Breast epithelium (tissue), 3 donors: ENCODE measurements around the gene RHBDF2.

ENCODE experiments used
- POLR2A ChIP-seq: fragments of 450-650 bp; IDR thresholded peaks from one replicate; pipeline ENCODE4 v1.6.1; 2016; ENCODE audit warnings: antibody characterized with exemption, mild to moderate bottlenecking, moderate library complexity
- POLR2AphosphoS5 ChIP-seq, 3 donors: sonication (generic); formaldehyde crosslinking; IDR thresholded peaks; one replicate each; pipeline ENCODE4 v1.6.1; 2017; ENCODE audit warnings: antibody characterized with exemption in 3 of 3
- TF ChIP-seq, protein P1 (sequence below), 3 donors: fragments of 450-650 bp; IDR thresholded peaks; one replicate each; pipeline ENCODE4 v1.5.1; 2016 to 2017; ENCODE audit warnings: antibody characterized with exemption in 3 of 3, mild to moderate bottlenecking in 3 of 3, moderate library complexity in 3 of 3

DNA sequence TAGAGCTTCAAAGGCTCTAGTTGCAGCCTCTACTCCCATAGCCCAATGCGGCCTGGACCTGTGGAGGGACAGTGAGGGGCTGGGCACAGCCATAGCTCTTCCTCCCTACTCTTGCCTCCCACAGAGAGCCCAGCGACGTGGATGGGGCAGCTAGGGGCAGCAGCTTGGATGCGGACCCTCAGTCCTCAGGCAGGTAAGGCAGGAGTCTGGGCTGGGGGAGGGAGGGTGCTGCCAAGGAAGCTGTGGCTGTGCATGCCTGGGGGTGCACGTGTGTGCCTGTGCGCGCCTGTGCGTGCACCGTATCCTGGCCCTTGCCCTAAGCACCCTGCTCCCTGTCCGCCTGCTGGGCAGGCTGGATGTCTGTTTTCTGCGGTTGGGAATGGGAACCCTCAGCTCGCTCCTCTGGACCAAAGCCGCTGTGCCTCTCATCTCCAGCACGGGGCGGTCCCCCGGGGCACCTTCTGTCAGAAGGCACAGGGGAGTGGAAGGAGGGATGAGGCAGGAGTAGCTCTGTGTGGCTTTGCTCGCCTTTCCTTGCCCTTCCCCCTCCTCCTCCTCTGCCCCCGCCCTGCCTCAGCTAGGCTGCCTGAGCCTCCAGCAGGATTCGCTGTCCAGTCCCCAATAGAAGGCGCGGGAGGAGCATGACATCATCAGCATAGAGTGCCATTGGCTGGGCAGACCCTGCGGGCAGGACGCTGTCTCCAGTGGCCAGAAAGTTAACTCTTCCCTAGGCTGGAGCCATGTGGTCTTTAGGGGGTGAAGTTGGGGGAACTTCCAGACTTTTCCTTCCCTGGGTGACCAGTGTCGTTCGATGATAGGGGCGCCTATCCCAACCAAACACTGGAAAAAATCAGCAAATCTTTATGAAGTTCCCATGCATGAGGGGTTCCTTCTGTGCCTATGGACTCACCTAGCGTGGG lies 39.4 kb upstream of the RHBDF2 start:
- TF ChIP-seq, protein P1, sequence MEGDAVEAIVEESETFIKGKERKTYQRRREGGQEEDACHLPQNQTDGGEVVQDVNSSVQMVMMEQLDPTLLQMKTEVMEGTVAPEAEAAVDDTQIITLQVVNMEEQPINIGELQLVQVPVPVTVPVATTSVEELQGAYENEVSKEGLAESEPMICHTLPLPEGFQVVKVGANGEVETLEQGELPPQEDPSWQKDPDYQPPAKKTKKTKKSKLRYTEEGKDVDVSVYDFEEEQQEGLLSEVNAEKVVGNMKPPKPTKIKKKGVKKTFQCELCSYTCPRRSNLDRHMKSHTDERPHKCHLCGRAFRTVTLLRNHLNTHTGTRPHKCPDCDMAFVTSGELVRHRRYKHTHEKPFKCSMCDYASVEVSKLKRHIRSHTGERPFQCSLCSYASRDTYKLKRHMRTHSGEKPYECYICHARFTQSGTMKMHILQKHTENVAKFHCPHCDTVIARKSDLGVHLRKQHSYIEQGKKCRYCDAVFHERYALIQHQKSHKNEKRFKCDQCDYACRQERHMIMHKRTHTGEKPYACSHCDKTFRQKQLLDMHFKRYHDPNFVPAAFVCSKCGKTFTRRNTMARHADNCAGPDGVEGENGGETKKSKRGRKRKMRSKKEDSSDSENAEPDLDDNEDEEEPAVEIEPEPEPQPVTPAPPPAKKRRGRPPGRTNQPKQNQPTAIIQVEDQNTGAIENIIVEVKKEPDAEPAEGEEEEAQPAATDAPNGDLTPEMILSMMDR (IDR thresholded peaks at IDR 0.05): peak in 2 of 3 donors; percentile 26 to 27
- TF ChIP-seq POLR2AphosphoS5 (IDR thresholded peaks at IDR 0.05): peak; percentile 62 to 76 (median 72)
- TF ChIP-seq POLR2A: no peak
